GM21526 (cell line): ENCODE data around the gene NSUN3.
"Not testable (repeated sequence)": the region's sequence is repeated elsewhere in the genome, so short reads cannot be mapped to it uniquely, and the experiment has no call there.

Source experiments
- ATAC-seq: cut with Tn5 transposase; IDR thresholded peaks from one replicate; pipeline ENCODE4 v1.9.1; 2021; ENCODE audit warnings: moderate library complexity; ENCODE audit not compliant: unreplicated experiment, low FRiP score

NSUN3 gene

GRCh38 chr3:94066506-94067500 lies 3.9 kb downstream of the NSUN3 start:
- no peak for ATAC-seq

GRCh38 chr3:94069194-94069813 lies 6.4 kb downstream of the NSUN3 start:
- ATAC-seq, result no peak

DNA sequence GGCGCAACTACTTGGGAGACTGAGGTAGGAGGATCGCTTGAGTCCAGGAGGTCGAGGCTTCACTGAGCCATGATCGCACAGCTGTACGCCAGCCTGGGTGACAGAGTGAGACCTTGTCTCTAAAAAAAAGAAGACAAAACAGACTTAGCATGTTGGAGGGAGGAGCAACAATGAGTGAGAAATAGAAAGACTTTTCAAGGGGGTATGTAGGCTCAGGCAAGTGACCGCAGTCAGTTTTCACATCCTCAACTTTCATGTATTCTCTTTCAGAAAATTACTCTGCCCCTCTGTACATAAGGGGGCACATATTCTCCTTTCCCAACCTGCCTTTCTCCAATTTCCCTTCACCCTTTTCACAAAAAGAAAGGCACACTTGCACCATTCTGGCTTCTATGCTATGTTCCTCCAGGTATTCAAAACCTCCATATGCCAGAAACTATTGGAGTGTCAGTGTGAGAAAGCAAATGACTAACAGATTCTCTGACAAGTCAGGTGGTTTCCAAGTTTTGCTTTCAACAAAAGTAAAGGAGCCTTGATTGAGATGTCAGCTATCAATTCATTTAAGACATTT lies 7.6 kb downstream of the NSUN3 start:
- ATAC-seq, result peak; percentile 51

- peak; percentile 55 for ATAC-seq
Observed at GRCh38 chr3:94071713-94072284, 8.9 kb downstream of the NSUN3 start.

DNA sequence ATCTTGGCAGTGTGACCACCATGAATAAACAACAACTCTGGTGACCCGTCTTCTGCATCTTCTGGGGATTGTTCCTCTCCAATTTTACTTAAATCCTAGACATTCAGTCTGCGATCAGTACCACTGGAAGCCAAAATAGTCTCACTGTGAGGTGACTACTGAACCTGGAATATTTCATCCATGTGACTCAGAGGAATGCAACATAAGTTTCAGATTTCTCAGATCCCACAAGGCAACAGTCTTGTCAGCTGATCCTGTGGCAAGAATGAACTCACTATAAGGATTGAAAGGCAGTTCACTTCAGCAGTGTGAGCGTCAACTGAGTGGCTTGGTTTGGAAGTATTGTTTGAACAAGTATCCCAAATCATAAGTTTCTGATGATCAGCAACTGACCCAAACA lies 13.2 kb downstream of the NSUN3 start:
- ATAC-seq, result no peak

DNA sequence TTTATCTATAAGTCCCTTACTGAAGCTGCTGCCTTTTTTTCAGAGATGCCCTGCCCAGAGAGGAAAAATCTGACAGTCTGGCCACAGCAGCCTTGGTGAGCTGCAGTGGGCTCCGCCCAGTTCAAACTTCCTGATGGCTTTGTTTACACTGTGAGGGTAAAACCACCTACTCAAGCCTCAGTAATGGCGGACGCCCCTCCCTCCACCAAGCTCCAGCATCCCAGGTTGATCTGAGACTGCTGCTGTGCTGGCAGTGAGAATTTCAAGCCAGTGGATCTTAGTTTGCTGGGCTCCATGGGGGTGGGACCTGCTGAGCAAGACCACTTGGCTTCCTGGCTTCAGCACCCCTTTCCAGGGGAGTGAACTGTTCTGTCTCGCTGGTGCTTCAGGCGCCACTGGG lies 17.7 kb downstream of the NSUN3 start:
- ATAC-seq, result not testable (repeated sequence)

- no peak for ATAC-seq
Observed at GRCh38 chr3:94081884-94082283, 19.0 kb downstream of the NSUN3 start.

DNA sequence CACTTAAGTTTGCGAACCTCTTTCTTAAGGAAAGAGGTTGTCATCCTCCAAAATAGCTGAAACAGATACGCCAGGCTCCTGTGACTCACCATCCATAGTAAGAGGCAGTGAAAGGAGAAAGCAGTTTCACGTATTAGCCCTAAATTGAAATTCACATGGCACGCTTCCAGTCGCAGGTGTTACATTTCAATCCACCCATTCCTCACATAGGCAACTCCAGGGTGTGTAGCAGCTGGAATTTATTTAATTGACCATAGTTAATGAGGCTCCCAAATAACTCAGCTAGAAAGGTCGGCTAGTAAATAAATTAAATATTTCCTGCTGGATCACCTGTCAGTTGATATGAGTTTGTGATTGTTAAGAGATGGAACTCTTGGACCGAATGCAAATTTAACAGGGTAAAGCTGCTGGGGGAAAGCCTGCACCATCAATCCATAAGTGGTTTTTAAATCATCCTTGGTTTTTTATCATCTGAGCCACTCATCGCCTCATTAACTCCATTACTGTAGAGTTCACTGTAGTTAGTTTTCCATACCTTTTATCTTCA lies 19.6 kb downstream of the NSUN3 start:
- no peak for ATAC-seq

DNA sequence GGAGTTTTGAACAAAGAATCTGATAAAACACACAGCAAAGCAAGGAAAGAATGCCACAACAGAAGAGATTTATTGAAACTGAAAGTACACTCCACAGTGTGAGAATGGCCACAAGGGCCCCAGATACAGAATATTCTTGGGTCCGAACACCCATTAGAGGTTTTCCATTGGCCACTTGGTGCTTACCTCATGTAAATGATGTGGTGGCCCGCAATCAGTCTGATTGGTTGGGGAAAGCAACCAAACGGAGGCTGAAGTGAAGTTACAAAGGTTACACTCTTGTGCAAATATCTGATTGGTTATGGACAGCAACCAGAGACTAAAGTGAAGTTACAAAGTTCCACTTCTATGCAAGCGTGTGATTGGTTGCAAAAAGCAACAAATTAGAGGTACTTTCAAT lies 20.4 kb downstream of the NSUN3 start:
- ATAC-seq, result peak; percentile 72

- ATAC-seq, result no peak
Observed at GRCh38 chr3:94089126-94089525, 26.3 kb downstream of the NSUN3 start.

GRCh38 chr3:94092086-94092485 lies 29.2 kb downstream of the NSUN3 start:
- ATAC-seq, result no peak

GRCh38 chr3:94093151-94093550 lies 30.3 kb downstream of the NSUN3 start:
- ATAC-seq, result no peak

DNA sequence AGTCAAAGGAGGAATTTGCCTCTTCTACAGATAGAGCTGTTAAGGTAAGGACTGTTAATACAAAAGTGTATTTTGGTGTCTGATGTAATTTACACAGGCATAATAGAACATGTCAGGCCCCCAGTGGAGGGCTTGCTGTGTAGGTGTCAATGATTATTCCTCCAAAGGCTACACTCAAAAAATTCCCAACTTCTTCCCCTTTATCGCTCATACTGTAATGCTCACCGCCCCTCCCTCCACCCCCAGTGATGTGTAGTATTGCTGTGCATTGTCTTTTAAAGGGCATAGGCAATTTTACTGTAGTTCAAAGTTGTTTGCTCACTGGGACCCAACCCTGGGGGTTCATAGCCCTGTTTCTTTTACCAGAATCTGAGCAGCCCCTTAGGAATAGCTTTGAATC lies 32.2 kb downstream of the NSUN3 start:
- ATAC-seq, result no peak

DNA sequence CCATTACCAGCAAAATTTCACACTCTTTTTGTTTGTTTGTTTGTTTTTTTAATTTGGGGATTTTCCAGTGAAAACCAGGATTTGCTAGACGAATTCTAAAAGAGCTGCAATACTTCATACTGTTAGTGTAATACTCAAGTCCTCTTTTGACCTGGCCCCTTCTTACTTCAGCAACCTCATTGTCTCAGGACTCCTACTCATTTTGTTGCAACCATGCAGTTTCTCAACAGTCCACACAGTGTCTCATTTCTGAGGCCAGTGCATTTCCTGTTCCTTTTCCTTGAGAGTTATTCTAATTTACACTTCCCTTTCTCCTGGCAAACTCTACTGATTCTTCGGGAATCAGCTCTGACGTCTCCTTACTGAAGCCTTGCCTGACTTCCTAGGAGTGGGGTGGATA lies 35.6 kb downstream of the NSUN3 start:
- no peak for ATAC-seq

GRCh38 chr3:94099311-94099710 lies 36.5 kb downstream of the NSUN3 start:
- ATAC-seq, result no peak

DNA sequence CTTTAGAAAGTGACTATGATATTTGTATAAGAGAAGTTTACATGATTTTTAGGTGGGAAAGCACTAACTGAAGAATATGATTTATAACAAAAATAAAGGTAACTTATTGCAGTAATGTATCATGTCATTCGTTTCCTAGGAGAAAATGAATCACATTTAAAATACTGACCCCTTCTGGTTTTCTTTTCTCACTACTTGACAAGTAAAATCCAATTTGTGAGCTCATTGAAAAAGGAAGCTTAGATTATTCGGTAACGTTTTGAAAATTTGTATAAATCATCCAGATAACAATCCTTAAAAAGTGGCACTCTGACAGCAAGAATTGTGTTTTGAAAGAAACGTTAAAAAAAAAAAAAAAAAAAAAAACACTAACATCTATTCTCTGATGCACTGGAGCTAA lies 39.0 kb downstream of the NSUN3 start:
- ATAC-seq, result no peak

- no peak for ATAC-seq
Observed at GRCh38 chr3:94106268-94106667, 43.4 kb downstream of the NSUN3 start.

DNA sequence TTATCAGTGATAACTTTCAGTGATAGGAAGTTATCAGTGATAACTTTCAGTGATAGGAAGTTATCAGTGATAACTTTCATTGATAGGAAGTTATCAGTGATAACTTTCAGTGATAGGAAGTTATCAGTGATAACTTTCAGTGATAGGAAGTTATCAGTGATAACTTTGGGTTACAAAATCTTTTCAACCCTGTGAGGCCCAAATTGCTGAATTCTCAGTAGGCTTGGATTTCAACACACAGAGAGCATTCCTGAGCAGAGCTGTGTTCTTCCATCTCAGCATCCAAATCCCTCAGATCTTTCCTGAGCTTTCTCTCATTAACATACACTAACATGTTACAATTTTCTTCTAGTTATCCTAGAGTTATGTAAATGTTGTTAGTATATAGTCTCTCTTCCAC lies 47.4 kb downstream of the NSUN3 start:
- not testable (repeated sequence) for ATAC-seq

DNA sequence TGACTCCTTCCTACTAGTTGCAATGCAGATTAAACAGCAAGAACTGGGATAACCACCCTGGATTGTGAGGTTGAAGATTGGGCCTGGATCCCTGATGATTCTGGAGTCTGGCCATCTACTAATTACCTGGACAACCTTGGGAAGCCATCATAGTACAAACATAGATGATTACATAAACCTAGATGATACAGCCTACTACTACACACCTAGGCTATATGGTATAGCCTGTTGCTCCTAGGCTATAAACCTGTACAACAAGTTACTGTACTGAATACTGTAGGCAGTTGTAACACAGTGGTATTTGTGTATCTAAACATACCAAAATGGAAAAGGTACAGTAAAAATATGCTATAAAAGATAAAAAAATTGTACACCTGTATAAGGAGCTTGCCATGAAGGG lies 48.0 kb downstream of the NSUN3 start:
- no peak for ATAC-seq

GRCh38 chr3:94114666-94115065 lies 51.8 kb downstream of the NSUN3 start:
- no peak for ATAC-seq

- no peak for ATAC-seq
Observed at GRCh38 chr3:94115482-94115881, 52.6 kb downstream of the NSUN3 start.
